GM21619 (cell line): Measurements from ENCODE around the gene PDLIM7.

Source experiments
- ATAC-seq: cut with Tn5 transposase; IDR thresholded peaks from one replicate; pipeline ENCODE4 v1.9.1; 2021; ENCODE audit not compliant: unreplicated experiment

PDLIM7 gene

GRCh38 chr5:177524941-177525655 is 27.7 kb upstream of the PDLIM7 start:
- no peak for ATAC-seq

GRCh38 chr5:177524539-177524900 is 27.1 kb upstream of the PDLIM7 start:
- ATAC-seq = no peak

GRCh38 chr5:177523711-177524538 is 26.5 kb upstream of the PDLIM7 start:
- no peak for ATAC-seq

GRCh38 chr5:177520916-177521513 is 23.6 kb upstream of the PDLIM7 start:
- ATAC-seq = no peak

GRCh38 chr5:177520271-177520670 is 22.9 kb upstream of the PDLIM7 start:
- no peak for ATAC-seq

- no peak for ATAC-seq
These were observed 22.2 kb upstream of the PDLIM7 start for GRCh38 chr5:177519463-177520235.

- ATAC-seq = peak; percentile 74
These were observed 19.5 kb upstream of the PDLIM7 start, which contains the start of gene DDX41 for GRCh38 chr5:177516601-177517568. Gene DDX41, minus strand, starts transcription at chr5:177516961. Its CDS starts 16 bp downstream, at chr5:177516945.

- ATAC-seq = no peak
These were observed 18.2 kb upstream of the PDLIM7 start for GRCh38 chr5:177515580-177515979.

GRCh38 chr5:177514541-177514940 is 17.1 kb upstream of the PDLIM7 start:
- ATAC-seq = no peak

- ATAC-seq = no peak
These were observed 16.1 kb upstream of the PDLIM7 start for GRCh38 chr5:177513500-177513899.

GRCh38 chr5:177512736-177513380 is 15.5 kb upstream of the PDLIM7 start:
- no peak for ATAC-seq

GRCh38 chr5:177511796-177512675 is 14.6 kb upstream of the PDLIM7 start:
- ATAC-seq = no peak

GRCh38 chr5:177511181-177511580 is 13.8 kb upstream of the PDLIM7 start:
- no peak for ATAC-seq

- ATAC-seq = peak; percentile 40
These were observed 13.2 kb upstream of the PDLIM7 start for GRCh38 chr5:177510567-177511053.

GRCh38 chr5:177509991-177510566 is 12.7 kb upstream of the PDLIM7 start:
- ATAC-seq = peak; percentile 32

GRCh38 chr5:177509381-177509951 is 12.1 kb upstream of the PDLIM7 start, which contains the start of gene DOK3:
Gene DOK3, minus strand, starts transcription at chr5:177509826. Its CDS starts 286 bp downstream, at chr5:177509540.
- peak; percentile 21 for ATAC-seq

- ATAC-seq = peak; percentile 32
These were observed 11.4 kb upstream of the PDLIM7 start for GRCh38 chr5:177508837-177509236.
